Measurements from ENCODE around the gene PKMYT1.

PKMYT1 gene

DNA sequence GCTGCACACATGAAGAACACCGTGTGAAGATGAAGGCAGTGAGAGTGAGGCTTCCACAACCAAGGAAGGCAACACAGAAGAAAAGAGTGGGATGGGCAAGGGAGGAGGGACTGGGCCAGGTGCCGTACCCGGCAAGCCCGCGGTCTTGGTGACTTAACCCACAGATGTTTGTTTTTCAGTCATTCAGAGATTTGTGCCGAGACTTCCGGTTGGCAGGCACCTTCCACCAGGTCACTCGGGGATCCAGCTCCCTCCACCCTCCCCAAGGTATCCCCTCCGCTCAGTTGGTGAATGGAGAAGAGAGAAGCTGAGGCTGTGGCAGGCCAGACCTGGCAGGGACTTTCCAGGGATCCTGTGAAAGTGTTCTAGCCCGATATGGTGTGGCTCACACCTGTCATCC lies 21.0 kb downstream of the PKMYT1 start:
- no peaks in the 10 kb centered on the region for H4K20me1 ChIP-seq (ENCODE audit: control insufficient read depth, insufficient read depth, low read depth, low read length)
- H3K4me2 ChIP-seq (ENCODE audit: low read length), result no peak overlapping the region
- no peak for TF ChIP-seq EZH2phosphoT487 (IDR thresholded peaks at IDR 0.05; ENCODE audit: borderline replicate concordance, low read length)
- TF ChIP-seq, protein P1, sequence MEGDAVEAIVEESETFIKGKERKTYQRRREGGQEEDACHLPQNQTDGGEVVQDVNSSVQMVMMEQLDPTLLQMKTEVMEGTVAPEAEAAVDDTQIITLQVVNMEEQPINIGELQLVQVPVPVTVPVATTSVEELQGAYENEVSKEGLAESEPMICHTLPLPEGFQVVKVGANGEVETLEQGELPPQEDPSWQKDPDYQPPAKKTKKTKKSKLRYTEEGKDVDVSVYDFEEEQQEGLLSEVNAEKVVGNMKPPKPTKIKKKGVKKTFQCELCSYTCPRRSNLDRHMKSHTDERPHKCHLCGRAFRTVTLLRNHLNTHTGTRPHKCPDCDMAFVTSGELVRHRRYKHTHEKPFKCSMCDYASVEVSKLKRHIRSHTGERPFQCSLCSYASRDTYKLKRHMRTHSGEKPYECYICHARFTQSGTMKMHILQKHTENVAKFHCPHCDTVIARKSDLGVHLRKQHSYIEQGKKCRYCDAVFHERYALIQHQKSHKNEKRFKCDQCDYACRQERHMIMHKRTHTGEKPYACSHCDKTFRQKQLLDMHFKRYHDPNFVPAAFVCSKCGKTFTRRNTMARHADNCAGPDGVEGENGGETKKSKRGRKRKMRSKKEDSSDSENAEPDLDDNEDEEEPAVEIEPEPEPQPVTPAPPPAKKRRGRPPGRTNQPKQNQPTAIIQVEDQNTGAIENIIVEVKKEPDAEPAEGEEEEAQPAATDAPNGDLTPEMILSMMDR (IDR thresholded peaks at IDR 0.05; ENCODE audit: low read depth, low read length, poor library complexity, severe bottlenecking), result no peak
- H3K79me2 ChIP-seq (ENCODE audit: control insufficient read depth, low read length), result no peaks in the 10 kb centered on the region
- H3K27ac ChIP-seq (ENCODE audit: low read depth, low read length), result no peak overlapping the region
- no peaks in the 10 kb centered on the region for H3K9me3 ChIP-seq (ENCODE audit: control insufficient read depth, insufficient read depth, low read length)
- H3K36me3 ChIP-seq (ENCODE audit: control insufficient read depth, low read length), result no peaks in the 10 kb centered on the region
- peaks cover 7% of the 10 kb centered on the region; the same call in 1 of the 2 replicates for H3K27me3 ChIP-seq (ENCODE audit: control insufficient read depth, low read length)
- peaks cover 13% of the 10 kb centered on the region for H3F3A ChIP-seq (ENCODE audit: control insufficient read depth, insufficient read depth)
- peaks cover 50% of the 10 kb centered on the region for H3K4me1 ChIP-seq (ENCODE audit: control insufficient read depth, low read length)
- no peak overlapping the region for H3K4me3 ChIP-seq (ENCODE audit: low read length)
- H3K9me2 ChIP-seq (replicated peaks; ENCODE audit: control insufficient read depth, low read length), result no peaks in the 10 kb centered on the region

DNA sequence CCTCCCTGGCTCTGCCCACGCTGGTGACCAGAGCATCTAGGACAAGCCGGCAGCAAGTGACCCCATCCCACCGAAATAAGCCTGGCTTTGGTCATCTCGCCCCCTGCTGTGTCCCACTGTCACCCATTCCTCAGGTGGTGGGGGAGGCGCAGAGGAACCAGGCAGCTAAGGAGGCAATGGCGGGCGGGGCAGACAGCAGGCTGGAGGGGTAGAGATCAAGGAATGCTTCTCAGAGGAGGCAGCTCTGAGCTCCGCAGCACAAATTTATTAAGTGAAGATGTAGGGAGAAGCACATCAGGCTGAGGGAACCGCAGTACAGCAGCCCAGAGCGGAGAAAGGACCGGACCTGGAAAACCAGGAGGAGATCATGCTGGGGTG lies 23.7 kb downstream of the PKMYT1 start:
- Histone ChIP-seq H3K4me2 (ENCODE audit: low read length) (no peak overlapping the region), H3K9me3 (ENCODE audit: control insufficient read depth, insufficient read depth, low read length) (no peaks in the 10 kb centered on the region), H3K4me1 (ENCODE audit: control insufficient read depth, low read length) (peaks cover 42% of the 10 kb centered on the region), H4K20me1 (ENCODE audit: control insufficient read depth, insufficient read depth, low read depth, low read length) (no peaks in the 10 kb centered on the region), H3K9me2 (replicated peaks; ENCODE audit: control insufficient read depth, low read length) (no peaks in the 10 kb centered on the region), H3K27me3 (ENCODE audit: control insufficient read depth, low read length) (peaks cover 7% of the 10 kb centered on the region; the same call in 1 of the 2 replicates), H3K4me3 (ENCODE audit: low read length) (no peak overlapping the region), H3K27ac (ENCODE audit: low read depth, low read length) (no peak overlapping the region), H3K36me3 (ENCODE audit: control insufficient read depth, low read length) (no peaks in the 10 kb centered on the region), H3K79me2 (ENCODE audit: control insufficient read depth, low read length) (no peaks in the 10 kb centered on the region), H3F3A (ENCODE audit: control insufficient read depth, insufficient read depth) (0 out of 2 replicates have a peak, but pooled peaks cover 3% of the 10 kb centered on the region)
- TF ChIP-seq, protein P1 (IDR thresholded peaks at IDR 0.05; ENCODE audit: low read depth, low read length, poor library complexity, severe bottlenecking), result no peak
- TF ChIP-seq EZH2phosphoT487 (IDR thresholded peaks at IDR 0.05; ENCODE audit: borderline replicate concordance, low read length), result no peak

- no peak overlapping the region for H3K27ac ChIP-seq (ENCODE audit: low read depth, low read length)
- H3K79me2 ChIP-seq (ENCODE audit: control insufficient read depth, low read length), result no peaks in the 10 kb centered on the region
- no peaks in the 10 kb centered on the region for H4K20me1 ChIP-seq (ENCODE audit: control insufficient read depth, insufficient read depth, low read depth, low read length)
- H3K4me3 ChIP-seq (ENCODE audit: low read length), result no peak overlapping the region
- H3K27me3 ChIP-seq (ENCODE audit: control insufficient read depth, low read length), result peaks cover 7% of the 10 kb centered on the region; the same call in 1 of the 2 replicates
- H3K4me2 ChIP-seq (ENCODE audit: low read length), result no peak overlapping the region
- TF ChIP-seq, protein P1 (IDR thresholded peaks at IDR 0.05; ENCODE audit: low read depth, low read length, poor library complexity, severe bottlenecking), result no peak
- no peak for TF ChIP-seq EZH2phosphoT487 (IDR thresholded peaks at IDR 0.05; ENCODE audit: borderline replicate concordance, low read length)
- H3K36me3 ChIP-seq (ENCODE audit: control insufficient read depth, low read length), result no peaks in the 10 kb centered on the region
- no peaks in the 10 kb centered on the region for H3K9me2 ChIP-seq (replicated peaks; ENCODE audit: control insufficient read depth, low read length)
- 0 out of 2 replicates have a peak, but pooled peaks cover 3% of the 10 kb centered on the region for H3F3A ChIP-seq (ENCODE audit: control insufficient read depth, insufficient read depth)
- H3K9me3 ChIP-seq (ENCODE audit: control insufficient read depth, insufficient read depth, low read length), result no peaks in the 10 kb centered on the region
- peaks cover 36% of the 10 kb centered on the region for H3K4me1 ChIP-seq (ENCODE audit: control insufficient read depth, low read length)
Measured at GRCh38 chr16:2955779-2956578, 24.3 kb downstream of the PKMYT1 start.

Measured in DOHH2 (cell line).